KOPT-K1 (cell line): ENCODE results near the gene C1QTNF5.
A peak's percentile ranks its signal among the peaks of the same experiment; 100 is the strongest.

Source experiments
- H3K27ac ChIP-seq: fragments of 200-600 bp; sonication (generic); 2 replicates; pipeline ENCODE4 v1.5.1; 2016; ENCODE audit warnings: antibody characterized with exemption, mild to moderate bottlenecking, low read depth, low read length; ENCODE audit not compliant: poor library complexity, severe bottlenecking
- H3K36me3 ChIP-seq: fragments of 200-600 bp; sonication (generic); 2 replicates; pipeline ENCODE4 v1.5.1; 2017; ENCODE audit warnings: antibody characterized with exemption, mild to moderate bottlenecking, low read length, moderate library complexity; ENCODE audit not compliant: insufficient read depth
- H3K9me3 ChIP-seq: fragments of 200-600 bp; sonication (generic); 2 replicates; pipeline ENCODE4 v1.5.1; 2017; ENCODE audit warnings: antibody characterized with exemption, low read length, mild to moderate bottlenecking; ENCODE audit not compliant: insufficient read depth, poor library complexity, severe bottlenecking

The C1QTNF5 gene

GRCh38 chr11:119338318-119338890 lies 2.3 kb downstream of the C1QTNF5 start:
- peaks cover 12% of the 10 kb centered on the region; the same call in 1 of the 2 replicates for H3K36me3 ChIP-seq
- H3K9me3 ChIP-seq, result no peaks in the 10 kb centered on the region
- no peak overlapping the region for H3K27ac ChIP-seq

GRCh38 chr11:119337581-119338317 lies 2.9 kb downstream of the C1QTNF5 start:
- Histone ChIP-seq H3K27ac (no peak overlapping the region), H3K9me3 (no peaks in the 10 kb centered on the region), H3K36me3 (peaks cover 12% of the 10 kb centered on the region; the same call in 1 of the 2 replicates)

DNA sequence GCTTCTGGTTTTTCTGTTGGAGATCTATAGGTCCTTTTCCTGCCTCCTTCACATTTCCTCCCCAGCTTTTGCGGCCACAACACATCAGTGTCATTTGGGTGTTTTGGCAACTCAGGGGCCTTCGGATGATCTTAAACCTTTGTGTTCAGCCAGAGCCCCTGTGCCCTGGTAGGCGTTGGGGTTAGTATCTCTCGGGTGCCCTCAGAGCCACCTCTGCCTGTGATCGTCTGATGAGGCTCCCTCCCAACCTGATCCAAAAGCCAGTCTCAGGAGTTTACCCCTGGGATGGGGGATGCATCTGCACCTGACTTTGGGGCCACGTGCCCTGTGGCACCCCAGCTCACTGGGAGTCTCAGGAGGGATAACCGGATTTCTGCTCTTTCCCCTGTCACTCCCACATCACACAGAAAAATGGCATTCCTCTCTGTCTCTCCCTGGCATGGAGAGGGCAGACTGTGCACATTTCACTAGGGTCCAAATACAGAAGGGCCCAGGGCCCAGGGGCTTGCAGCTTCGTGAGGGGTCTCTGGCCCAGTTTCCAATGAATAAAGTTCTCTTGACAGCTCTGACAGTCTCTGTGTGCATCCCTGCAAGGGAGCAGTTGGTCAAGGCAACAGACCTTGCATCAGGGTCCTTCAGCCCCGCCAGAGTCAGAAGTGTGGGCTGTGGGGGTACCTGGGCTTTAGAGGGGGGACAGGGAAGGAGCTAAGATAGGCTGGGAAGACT lies 3.8 kb downstream of the C1QTNF5 start:
- Histone ChIP-seq H3K27ac (no peak overlapping the region), H3K9me3 (no peaks in the 10 kb centered on the region), H3K36me3 (peaks cover 12% of the 10 kb centered on the region; the same call in 1 of the 2 replicates)

DNA sequence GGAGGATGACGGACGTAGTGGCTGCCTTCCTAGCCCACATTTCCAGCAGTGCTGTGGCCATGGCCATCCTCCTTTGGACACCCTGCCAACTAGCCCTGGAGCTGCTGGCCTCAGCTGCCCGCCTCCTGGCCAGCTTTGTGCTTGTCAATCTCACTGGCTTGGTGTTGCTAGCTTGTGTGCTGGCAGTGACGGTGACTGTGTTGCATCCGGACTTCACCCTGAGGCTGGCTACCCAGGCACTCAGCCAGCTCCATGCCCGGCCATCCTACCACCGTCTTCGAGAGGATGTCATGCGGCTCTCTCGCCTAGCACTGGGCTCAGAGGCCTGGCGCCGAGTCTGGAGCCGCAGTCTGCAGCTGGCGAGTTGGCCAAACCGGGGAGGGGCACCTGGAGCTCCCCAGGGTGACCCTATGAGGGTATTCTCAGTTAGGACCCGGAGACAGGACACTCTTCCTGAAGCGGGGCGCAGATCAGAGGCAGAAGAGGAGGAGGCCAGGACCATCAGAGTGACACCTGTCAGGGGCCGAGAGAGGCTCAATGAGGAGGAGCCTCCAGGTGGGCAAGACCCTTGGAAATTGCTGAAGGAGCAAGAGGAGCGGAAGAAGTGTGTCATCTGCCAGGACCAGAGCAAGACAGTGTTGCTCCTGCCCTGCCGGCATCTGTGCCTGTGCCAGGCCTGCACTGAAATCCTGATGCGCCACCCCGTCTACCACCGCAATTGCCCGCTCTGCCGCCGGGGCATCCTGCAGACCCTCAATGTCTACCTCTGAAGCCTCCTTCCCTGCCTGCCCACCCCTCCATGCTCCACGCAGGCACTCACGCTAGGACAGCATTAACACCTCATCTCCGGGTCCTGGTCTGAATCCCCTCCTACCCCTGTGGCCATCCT lies 4.8 kb downstream of the C1QTNF5 start:
- no peaks in the 10 kb centered on the region for H3K9me3 ChIP-seq
- H3K36me3 ChIP-seq, result peaks cover 12% of the 10 kb centered on the region; the same call in 1 of the 2 replicates
- H3K27ac ChIP-seq, result no peak overlapping the region

GRCh38 chr11:119335091-119335654 lies 5.5 kb downstream of the C1QTNF5 start:
- H3K9me3 ChIP-seq, result no peaks in the 10 kb centered on the region
- peaks cover 12% of the 10 kb centered on the region; the same call in 1 of the 2 replicates for H3K36me3 ChIP-seq
- peak overlapping the region; percentile 75 for H3K27ac ChIP-seq

- Histone ChIP-seq H3K9me3 (no peaks in the 10 kb centered on the region), H3K36me3 (peaks cover 12% of the 10 kb centered on the region; the same call in 1 of the 2 replicates), H3K27ac (peak within 1 kb of the TSS; percentile 75)
Measured at GRCh38 chr11:119334174-119334930, 6.3 kb downstream of the C1QTNF5 start, which contains the start of gene RNF26. TSS of gene RNF26 (plus strand) at chr11:119334527. CDS start at chr11:119335123, 596 bp downstream.

- Histone ChIP-seq H3K9me3 (no peaks in the 10 kb centered on the region), H3K27ac (no peak overlapping the region), H3K36me3 (peaks cover 12% of the 10 kb centered on the region; the same call in 1 of the 2 replicates)
Measured at GRCh38 chr11:119332111-119332765, 8.4 kb downstream of the C1QTNF5 start.

- no peaks in the 10 kb centered on the region for H3K9me3 ChIP-seq
- no peaks in the 10 kb centered on the region for H3K36me3 ChIP-seq
- no peak overlapping the region for H3K27ac ChIP-seq
Measured at GRCh38 chr11:119330237-119330636, 10.4 kb downstream of the C1QTNF5 start.

GRCh38 chr11:119329320-119329719 lies 11.4 kb downstream of the C1QTNF5 start:
- Histone ChIP-seq H3K36me3 (no peaks in the 10 kb centered on the region), H3K9me3 (no peaks in the 10 kb centered on the region), H3K27ac (no peak overlapping the region)

DNA sequence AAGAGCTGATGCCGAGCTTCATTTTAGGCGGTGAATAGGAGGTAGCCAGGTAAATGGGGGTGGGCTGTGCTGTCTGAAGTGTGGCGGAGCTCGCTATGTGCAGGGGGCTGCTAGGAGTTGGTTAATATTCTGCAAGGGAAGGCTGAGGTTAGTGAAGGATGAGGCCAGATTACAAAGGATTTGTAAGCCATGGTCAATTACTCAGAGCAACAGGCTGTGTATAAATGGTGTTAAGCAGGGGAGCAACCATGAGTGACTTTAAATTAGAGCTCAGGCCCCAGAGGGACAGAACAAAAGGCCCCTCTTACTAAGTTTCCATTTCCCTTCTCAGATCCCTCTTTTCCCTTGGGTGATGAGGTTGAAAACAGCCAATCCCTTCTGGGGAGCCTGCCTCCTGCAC lies 16.5 kb downstream of the C1QTNF5 start:
- Histone ChIP-seq H3K27ac (no peak overlapping the region), H3K9me3 (no peaks in the 10 kb centered on the region), H3K36me3 (no peaks in the 10 kb centered on the region)

GRCh38 chr11:119323532-119324033 lies 17.1 kb downstream of the C1QTNF5 start:
- Histone ChIP-seq H3K27ac (no peak overlapping the region), H3K36me3 (no peaks in the 10 kb centered on the region), H3K9me3 (no peaks in the 10 kb centered on the region)

- Histone ChIP-seq H3K36me3 (no peaks in the 10 kb centered on the region), H3K9me3 (no peaks in the 10 kb centered on the region), H3K27ac (no peak overlapping the region)
Measured at GRCh38 chr11:119322921-119323531, 17.7 kb downstream of the C1QTNF5 start.

DNA sequence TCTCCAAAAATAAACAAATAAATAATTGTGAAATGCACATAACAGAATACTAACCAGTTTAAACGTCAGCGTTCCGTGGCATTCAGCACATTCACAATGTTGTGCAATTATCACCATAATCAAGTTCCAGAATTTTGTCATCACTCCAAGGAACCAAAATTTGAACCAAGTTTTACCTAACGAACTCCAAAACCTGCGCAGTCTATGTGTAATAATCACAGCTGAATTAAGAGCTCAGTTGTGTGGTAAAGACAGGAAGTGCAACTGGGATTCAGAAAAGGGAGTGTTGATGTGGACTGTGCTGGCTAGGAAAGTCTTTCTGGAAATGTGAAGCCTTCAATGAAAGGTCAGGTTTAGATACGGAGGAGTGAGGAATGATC lies 18.3 kb downstream of the C1QTNF5 start:
- Histone ChIP-seq H3K9me3 (no peaks in the 10 kb centered on the region), H3K27ac (no peak overlapping the region), H3K36me3 (no peaks in the 10 kb centered on the region)
